ENCODE measurements around the gene FES. TPM values are rescaled to one million over a fixed set of nuclear protein-coding genes. Genes with fewer than 3 reads are reported as not detected.

FES gene
- polyA plus RNA-seq, 3 donors, result 140 to 260 (median 157) TPM

DNA sequence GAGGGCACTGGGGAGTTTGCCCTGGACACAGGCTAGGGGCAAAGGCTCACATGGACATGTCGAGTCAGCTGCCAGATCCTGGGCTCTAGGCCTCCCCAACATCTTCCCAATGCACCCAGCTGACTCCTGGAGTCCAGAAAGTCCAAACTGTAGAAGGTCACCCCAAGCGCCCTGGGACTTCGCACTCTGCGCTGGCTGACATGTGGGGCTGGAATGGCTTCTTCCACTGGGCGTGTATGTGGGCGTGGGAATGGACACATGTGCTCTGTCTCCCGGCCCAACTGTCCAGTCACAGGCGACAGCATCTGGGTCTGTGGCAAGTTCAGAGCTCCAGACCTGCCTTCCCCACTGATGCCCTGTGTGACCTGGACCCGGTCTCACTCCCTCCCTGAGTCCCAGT lies 29.2 kb upstream of the FES start:
- WGBS (ENCODE audit: insufficient coverage), result 98% methylated on average over 7 of the region's 9 CpGs
- peaks cover 25 to 38% of the 10 kb centered on the region in 2 donors for H3K36me3 Mint-ChIP-seq
- H4K20me1 ChIP-seq (ENCODE audit: insufficient read depth, low read length), result no peaks in the 10 kb centered on the region
- no peak overlapping the region for H3K4me2 ChIP-seq (replicated peaks; ENCODE audit: extremely low read depth, low read length, poor library complexity, severe bottlenecking)
- peaks cover 0 to 13% (median 7%) of the 10 kb centered on the region in 3 donors for H3K27me3 Mint-ChIP-seq (ENCODE audit: low read depth in 3 of 3)
- peak overlapping the region in 3 of 7 donors; percentile 8 to 86 (median 14) for H3K27ac Mint-ChIP-seq
- intact Hi-C loops (cut with micrococcal nuclease), result no loop called here
- peaks cover 61% of the 10 kb centered on the region for H3K4me1 Mint-ChIP-seq
- no peaks in the 10 kb centered on the region for H3K79me2 ChIP-seq (ENCODE audit: insufficient read depth, low read length)
- peaks cover 0 to 3% (median 0%) of the 10 kb centered on the region in 7 donors for H3K9me3 Mint-ChIP-seq
- no peak overlapping the region for H3K4me3 Mint-ChIP-seq
- DNase-seq, result no peak
- TF ChIP-seq, protein P1, sequence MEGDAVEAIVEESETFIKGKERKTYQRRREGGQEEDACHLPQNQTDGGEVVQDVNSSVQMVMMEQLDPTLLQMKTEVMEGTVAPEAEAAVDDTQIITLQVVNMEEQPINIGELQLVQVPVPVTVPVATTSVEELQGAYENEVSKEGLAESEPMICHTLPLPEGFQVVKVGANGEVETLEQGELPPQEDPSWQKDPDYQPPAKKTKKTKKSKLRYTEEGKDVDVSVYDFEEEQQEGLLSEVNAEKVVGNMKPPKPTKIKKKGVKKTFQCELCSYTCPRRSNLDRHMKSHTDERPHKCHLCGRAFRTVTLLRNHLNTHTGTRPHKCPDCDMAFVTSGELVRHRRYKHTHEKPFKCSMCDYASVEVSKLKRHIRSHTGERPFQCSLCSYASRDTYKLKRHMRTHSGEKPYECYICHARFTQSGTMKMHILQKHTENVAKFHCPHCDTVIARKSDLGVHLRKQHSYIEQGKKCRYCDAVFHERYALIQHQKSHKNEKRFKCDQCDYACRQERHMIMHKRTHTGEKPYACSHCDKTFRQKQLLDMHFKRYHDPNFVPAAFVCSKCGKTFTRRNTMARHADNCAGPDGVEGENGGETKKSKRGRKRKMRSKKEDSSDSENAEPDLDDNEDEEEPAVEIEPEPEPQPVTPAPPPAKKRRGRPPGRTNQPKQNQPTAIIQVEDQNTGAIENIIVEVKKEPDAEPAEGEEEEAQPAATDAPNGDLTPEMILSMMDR (IDR thresholded peaks at IDR 0.05), result no peak
- peaks cover 5 to 11% of the 10 kb centered on the region in 2 donors for H3K36me3 ChIP-seq (replicated peaks in 1 of 2; ENCODE audit: control insufficient read depth in 1 of 2, insufficient read depth in 2 of 2, low read length in 2 of 2)
- no peak overlapping the region for H2AFZ ChIP-seq (ENCODE audit: insufficient read depth, low read depth, low read length, poor library complexity, severe bottlenecking)
- no peak overlapping the region for H3K4me3 ChIP-seq (replicated peaks in 1 of 3; ENCODE audit: low read depth in 2 of 3, low read length in 3 of 3)
- no peak overlapping the region for H3K9ac ChIP-seq (ENCODE audit: insufficient read depth, low read length, poor library complexity, severe bottlenecking)
- no peak overlapping the region for H3K27ac ChIP-seq (ENCODE audit: low read depth in 1 of 2, low read length in 2 of 2)
- no peaks in the 10 kb centered on the region for H3K27me3 ChIP-seq (ENCODE audit: control insufficient read depth in 2 of 2, insufficient read depth in 2 of 2, low read length in 2 of 2)
- peaks cover 38 to 68% of the 10 kb centered on the region in 2 donors for H3K4me1 ChIP-seq (ENCODE audit: control insufficient read depth in 1 of 2, insufficient read depth in 2 of 2, low read length in 2 of 2)
- H3K9me3 ChIP-seq (replicated peaks in 1 of 2; ENCODE audit: control insufficient read depth in 1 of 2, insufficient read depth in 1 of 2, low read length in 2 of 2), result no peaks in the 10 kb centered on the region

DNA sequence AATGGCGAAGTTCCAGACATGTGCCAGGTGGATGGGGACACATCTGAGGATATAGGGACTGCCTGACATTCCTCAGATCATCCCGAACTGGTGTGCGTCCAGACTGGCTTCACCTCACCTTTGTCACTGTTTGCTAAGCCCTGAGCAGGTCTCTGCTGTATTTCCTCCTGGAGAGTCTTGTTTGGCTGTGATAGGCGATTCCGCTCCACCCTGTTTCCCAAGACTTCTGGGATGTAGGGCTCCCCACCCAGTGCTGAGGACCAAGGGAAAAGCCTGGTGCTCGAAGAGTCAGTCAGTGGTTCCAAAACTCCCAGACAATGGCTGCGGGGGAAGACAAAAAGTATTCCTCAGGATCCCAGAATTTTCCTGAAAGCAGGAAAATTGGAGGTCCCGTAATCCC lies 27.0 kb upstream of the FES start:
- no peak overlapping the region for H2AFZ ChIP-seq (ENCODE audit: insufficient read depth, low read depth, low read length, poor library complexity, severe bottlenecking)
- H3K4me3 ChIP-seq (replicated peaks in 1 of 3; ENCODE audit: low read depth in 2 of 3, low read length in 3 of 3), result no peak overlapping the region
- H3K4me2 ChIP-seq (replicated peaks; ENCODE audit: extremely low read depth, low read length, poor library complexity, severe bottlenecking), result no peak overlapping the region
- no peaks in the 10 kb centered on the region for H3K9me3 ChIP-seq (replicated peaks in 1 of 2; ENCODE audit: control insufficient read depth in 1 of 2, insufficient read depth in 1 of 2, low read length in 2 of 2)
- H3K36me3 ChIP-seq (replicated peaks in 1 of 2; ENCODE audit: control insufficient read depth in 1 of 2, insufficient read depth in 2 of 2, low read length in 2 of 2), result no peaks in the 10 kb centered on the region
- Mint-ChIP-seq H3K4me3 (no peak overlapping the region), H3K4me1 (peaks cover 62% of the 10 kb centered on the region), H3K36me3 (peaks cover 9 to 20% of the 10 kb centered on the region in 2 donors), H3K9me3 (peaks cover 0 to 3% (median 0%) of the 10 kb centered on the region in 7 donors), H3K27me3 (ENCODE audit: low read depth in 3 of 3) (peaks cover 0 to 13% (median 4%) of the 10 kb centered on the region in 3 donors), H3K27ac (no peak overlapping the region)
- H3K9ac ChIP-seq (ENCODE audit: insufficient read depth, low read length, poor library complexity, severe bottlenecking), result no peak overlapping the region
- no peaks in the 10 kb centered on the region for H3K27me3 ChIP-seq (ENCODE audit: control insufficient read depth in 2 of 2, insufficient read depth in 2 of 2, low read length in 2 of 2)
- peak in 1 of 3 donors; percentile 2 for DNase-seq
- no peak overlapping the region for H3K27ac ChIP-seq (ENCODE audit: low read depth in 1 of 2, low read length in 2 of 2)
- H3K4me1 ChIP-seq (ENCODE audit: control insufficient read depth in 1 of 2, insufficient read depth in 2 of 2, low read length in 2 of 2), result peaks cover 50 to 74% of the 10 kb centered on the region in 2 donors
- H3K79me2 ChIP-seq (ENCODE audit: insufficient read depth, low read length), result no peaks in the 10 kb centered on the region
- 91% methylated on average over 5 of the region's 8 CpGs for WGBS (ENCODE audit: insufficient coverage)
- intact Hi-C loops (cut with micrococcal nuclease), result no loop called here
- H4K20me1 ChIP-seq (ENCODE audit: insufficient read depth, low read length), result no peaks in the 10 kb centered on the region
- TF ChIP-seq, protein P1 (IDR thresholded peaks at IDR 0.05), result no peak
